Right lobe of liver (tissue), 6 donors: Measurements from ENCODE around the gene ASB9. TPM values are rescaled to one million over a fixed set of nuclear protein-coding genes. Genes with fewer than 3 reads are reported as not detected.
A peak's percentile ranks its signal among the peaks of the same experiment; 100 is the strongest.

Experiments used
- ATAC-seq, 4 donors: fragments of 200-7000 bp; cut with Tn5 transposase; one replicate each; pipeline ENCODE4 v1.9.1; 2020; ENCODE audit warnings: mild to moderate bottlenecking in 4 of 4, moderate library complexity in 4 of 4
- DNase-seq, 3 donors: peaks; one replicate each; pipeline ENCODE4 v3.0.0-alpha.2; 2020
- H3K27ac ChIP-seq, 3 donors: fragments of 200-600 bp; one replicate each; pipeline ENCODE4 v1.8.0; 2022
- H3K27me3 ChIP-seq, 2 donors: fragments of 200-600 bp; one replicate each; pipeline ENCODE4 v1.8.0; 2022
- H3K36me3 ChIP-seq, 4 donors: fragments of 200-600 bp; sonication (generic) in 1 of 4; one replicate each; pipeline versions ENCODE4 v1.5.1 to v1.8.0; 2017 to 2022; ENCODE audit warnings: control low read depth in 1 of 4
- H3K4me1 ChIP-seq, 4 donors: fragments of 200-600 bp; sonication (generic) in 1 of 4; one replicate each; pipeline versions ENCODE4 v1.5.1 to v1.8.0; 2017 to 2022; ENCODE audit warnings: control low read depth in 1 of 4
- H3K4me3 ChIP-seq, 3 donors: fragments of 200-600 bp; one replicate each; pipeline ENCODE4 v1.8.0; 2022
- H3K9me3 ChIP-seq, 4 donors: fragments of 200-600 bp; sonication (generic) in 1 of 4; one replicate each; pipeline versions ENCODE4 v1.5.1 to v1.8.0; 2017 to 2022; ENCODE audit warnings: control low read depth in 1 of 4
- POLR2A ChIP-seq: fragments of 450-650 bp; IDR thresholded peaks from one replicate; pipeline ENCODE4 v1.6.1; 2017; ENCODE audit warnings: antibody characterized with exemption, mild to moderate bottlenecking
- WGBS: methylation state at CpG from one replicate; pipeline ENCODE4 v1.1.6; 2018; ENCODE audit warnings: low coverage, low lambda C conversion rate; ENCODE audit not compliant: insufficient coverage; ENCODE audit errors: missing lambda C conversion rate; 5-methylcytosine and 5-hydroxymethylcytosine counted together
- intact Hi-C, 2 donors: fragments of 100-400 bp; cut with DNase I; formaldehyde crosslinking; loops; one replicate each; pipeline versions ENCODE4 v1.11.2 to v1.14.1; 2022
- long read RNA-seq: library from polyadenylated mRNA; unstranded; transcript quantifications from one replicate; pipeline ENCODE4 v2.0.0, GENCODE V29; 2019
- total RNA-seq, 6 experiments: library from RNA; depleted of rRNA in 2 of 6; stranded (reverse); fragments of >200 nt in 2 of 6; fragmentation: NEBNext Ultra II Directional in 3 of 6; extraction: Animal tissue kit (Norgen Biotek cat#: 25700) in 3 of 6; gene quantifications; one replicate each; pipeline versions ENCODE4 v1.1.0 to v1.2.4, GENCODE V29; 2016 to 2023
- TF ChIP-seq, protein P1 (sequence below), 4 donors: fragments of 200-600 bp in 3 of 4; fragments of 450-650 bp in 1 of 4; IDR thresholded peaks; one replicate each; pipeline versions ENCODE4 v1.5.1 to v1.8.0; 2016 to 2022; ENCODE audit warnings: antibody characterized with exemption in 4 of 4, mild to moderate bottlenecking in 2 of 4
- donor health status: DM: no; HTN: yes; CAD: no.
- donor health status: DM: no; HTN: no; CAD: no.
- donor health status: DM: no; HTN: no; CAD: no.
- donor health status: DM: no; HTN: yes; CAD: no.
- donor health status: DM: no; HTN: yes; CAD: no.

The ASB9 gene, protein sequence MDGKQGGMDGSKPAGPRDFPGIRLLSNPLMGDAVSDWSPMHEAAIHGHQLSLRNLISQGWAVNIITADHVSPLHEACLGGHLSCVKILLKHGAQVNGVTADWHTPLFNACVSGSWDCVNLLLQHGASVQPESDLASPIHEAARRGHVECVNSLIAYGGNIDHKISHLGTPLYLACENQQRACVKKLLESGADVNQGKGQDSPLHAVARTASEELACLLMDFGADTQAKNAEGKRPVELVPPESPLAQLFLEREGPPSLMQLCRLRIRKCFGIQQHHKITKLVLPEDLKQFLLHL
- 1 to 10 TPM; 1.3 to 7.4 (median 3.5) TPM for total RNA-seq
- long read RNA-seq, partial matches to known transcripts: 2 of 3 reads
- long read RNA-seq, other reads (novel, unspliced or antisense): 0 of 3 reads

DNA sequence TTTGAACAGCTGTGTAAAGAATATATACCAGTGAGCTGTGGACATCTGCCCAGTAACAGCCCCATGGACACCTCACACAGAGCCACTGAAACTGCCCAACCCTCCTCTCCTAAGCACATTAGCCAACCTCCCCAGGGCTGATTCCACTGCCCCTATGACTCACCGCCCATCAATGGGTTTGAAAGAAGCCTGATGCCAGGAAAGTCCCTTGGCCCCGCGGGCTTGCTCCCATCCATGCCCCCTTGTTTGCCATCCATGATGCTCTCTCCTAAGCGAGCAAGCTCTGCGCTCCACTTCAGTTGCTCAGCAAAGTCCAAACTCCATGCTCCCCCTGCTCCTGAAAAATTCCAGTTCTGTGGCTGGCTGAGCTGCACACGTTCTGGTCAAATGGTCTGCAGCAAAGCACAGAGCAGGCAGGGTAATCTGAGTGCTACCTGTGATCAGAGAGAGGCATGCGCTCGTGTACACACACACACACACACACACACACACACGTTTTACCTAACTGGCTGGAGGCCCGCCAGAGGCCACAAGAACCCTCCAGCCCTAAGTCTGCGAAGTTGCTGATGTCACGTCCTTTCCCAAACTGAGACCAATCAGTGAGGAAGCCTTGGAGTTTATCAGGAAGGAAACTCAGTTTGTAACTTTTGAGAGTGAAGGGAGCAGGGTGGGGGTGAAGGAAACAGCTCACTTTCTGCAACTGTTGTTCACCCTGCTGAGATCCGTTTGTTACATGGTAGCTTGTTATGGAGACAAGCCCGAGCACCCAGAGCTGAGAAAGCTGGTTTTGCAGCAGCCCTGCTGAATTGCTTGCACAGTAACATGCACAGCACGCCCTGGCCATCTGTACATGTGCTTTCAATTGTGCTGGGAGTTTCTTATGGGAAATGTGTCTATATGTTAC, at the start of gene ASB9:
Gene ASB9, minus strand, starts transcription at position 466 of the 904 bp plus-strand sequence. Its CDS starts 209 bp downstream, at position 257.
- Histone ChIP-seq H3K36me3 (no peaks in the 10 kb centered on the region), H3K9me3 (no peaks in the 10 kb centered on the region), H3K27me3 (no peaks in the 10 kb centered on the region), H3K4me3 (peak within 1 kb of the TSS in 2 of 3 donors; percentile 11 to 41), H3K27ac (peak within 1 kb of the TSS; percentile 29 to 89 (median 82)), H3K4me1 (peaks cover 0 to 13% (median 5%) of the 10 kb centered on the region in 4 donors)
- ATAC-seq: peak; percentile 80 to 92 (median 89)
- peak; percentile 55 for TF ChIP-seq POLR2A
- TF ChIP-seq, protein P1, sequence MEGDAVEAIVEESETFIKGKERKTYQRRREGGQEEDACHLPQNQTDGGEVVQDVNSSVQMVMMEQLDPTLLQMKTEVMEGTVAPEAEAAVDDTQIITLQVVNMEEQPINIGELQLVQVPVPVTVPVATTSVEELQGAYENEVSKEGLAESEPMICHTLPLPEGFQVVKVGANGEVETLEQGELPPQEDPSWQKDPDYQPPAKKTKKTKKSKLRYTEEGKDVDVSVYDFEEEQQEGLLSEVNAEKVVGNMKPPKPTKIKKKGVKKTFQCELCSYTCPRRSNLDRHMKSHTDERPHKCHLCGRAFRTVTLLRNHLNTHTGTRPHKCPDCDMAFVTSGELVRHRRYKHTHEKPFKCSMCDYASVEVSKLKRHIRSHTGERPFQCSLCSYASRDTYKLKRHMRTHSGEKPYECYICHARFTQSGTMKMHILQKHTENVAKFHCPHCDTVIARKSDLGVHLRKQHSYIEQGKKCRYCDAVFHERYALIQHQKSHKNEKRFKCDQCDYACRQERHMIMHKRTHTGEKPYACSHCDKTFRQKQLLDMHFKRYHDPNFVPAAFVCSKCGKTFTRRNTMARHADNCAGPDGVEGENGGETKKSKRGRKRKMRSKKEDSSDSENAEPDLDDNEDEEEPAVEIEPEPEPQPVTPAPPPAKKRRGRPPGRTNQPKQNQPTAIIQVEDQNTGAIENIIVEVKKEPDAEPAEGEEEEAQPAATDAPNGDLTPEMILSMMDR (IDR thresholded peaks at IDR 0.05): no peak
- 21% methylated on average over 11 of the region's 15 CpGs for WGBS
- peak; percentile 71 to 84 (median 83) for DNase-seq
- intact Hi-C loops: no loop called here

DNA sequence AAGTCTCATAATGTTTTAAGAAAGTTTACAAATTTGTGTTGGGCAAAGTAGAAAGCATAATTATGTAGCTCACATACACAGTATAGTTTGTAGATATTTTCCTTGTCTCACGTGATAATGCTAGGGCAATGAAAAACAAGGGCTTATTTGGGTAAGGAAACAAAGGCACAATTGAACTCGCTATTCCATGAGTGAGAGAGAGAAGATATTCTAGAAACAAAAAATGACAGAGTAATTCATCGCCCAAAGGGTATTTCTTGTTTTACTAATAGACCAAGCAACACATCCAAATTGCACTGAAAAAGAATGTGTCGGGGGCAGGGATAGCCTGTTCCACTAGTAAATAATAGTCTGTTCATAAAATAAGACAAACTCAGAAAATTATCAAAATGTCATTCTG, 49.2 kb upstream of the ASB9 start:
- Histone ChIP-seq H3K9me3 (no peaks in the 10 kb centered on the region), H3K36me3 (peaks cover 0 to 3% (median 0%) of the 10 kb centered on the region in 4 donors), H3K27me3 (no peaks in the 10 kb centered on the region), H3K4me1 (no peaks in the 10 kb centered on the region), H3K4me3 (no peak overlapping the region), H3K27ac (no peak overlapping the region)
- ATAC-seq (no peak), DNase-seq (no peak)
- WGBS: 80% methylated on average over 4 of the region's 4 CpGs
- intact Hi-C loops: no loop called here
- TF ChIP-seq POLR2A: no peak
- TF ChIP-seq, protein P1 (IDR thresholded peaks at IDR 0.05): no peak

DNA sequence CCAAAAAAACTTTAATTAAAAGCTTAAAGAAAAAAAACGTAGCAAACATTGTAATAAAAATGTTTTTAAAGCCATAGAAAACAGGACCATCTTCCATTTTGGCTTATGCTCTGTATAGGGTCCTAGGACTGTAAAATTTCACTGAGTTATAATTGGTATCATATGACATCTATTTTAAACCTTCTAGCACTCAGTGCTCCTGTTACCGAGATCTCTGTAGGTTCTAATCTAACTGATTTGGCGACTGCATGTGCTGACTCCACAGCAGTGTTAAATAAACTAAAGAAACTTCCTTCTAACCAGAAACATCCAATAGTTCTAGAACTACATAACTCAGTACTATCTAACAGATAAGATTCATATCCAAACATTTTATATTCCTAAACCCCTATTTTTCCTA, 45.6 kb upstream of the ASB9 start, which contains the start of gene ASB11:
Gene ASB11, minus strand, starts transcription at position 132 of the 400 bp plus-strand sequence. Its CDS starts 35 bp downstream, at position 97.
- no peaks in the 10 kb centered on the region for H3K4me1 ChIP-seq
- H3K27ac ChIP-seq: no peak within 1 kb of the TSS
- H3K36me3 ChIP-seq: peaks cover 0 to under 1% (median 0%) of the 10 kb centered on the region in 4 donors
- H3K9me3 ChIP-seq: no peaks in the 10 kb centered on the region
- peaks cover 0 to 10% of the 10 kb centered on the region in 2 donors for H3K27me3 ChIP-seq
- no peak within 1 kb of the TSS for H3K4me3 ChIP-seq
- WGBS: 53% methylated on average over 3 of the region's 3 CpGs
- no peak for ATAC-seq
- intact Hi-C loops: no loop called here
- TF ChIP-seq, protein P1 (IDR thresholded peaks at IDR 0.05): no peak
- TF ChIP-seq POLR2A: no peak
- DNase-seq: no peak

DNA sequence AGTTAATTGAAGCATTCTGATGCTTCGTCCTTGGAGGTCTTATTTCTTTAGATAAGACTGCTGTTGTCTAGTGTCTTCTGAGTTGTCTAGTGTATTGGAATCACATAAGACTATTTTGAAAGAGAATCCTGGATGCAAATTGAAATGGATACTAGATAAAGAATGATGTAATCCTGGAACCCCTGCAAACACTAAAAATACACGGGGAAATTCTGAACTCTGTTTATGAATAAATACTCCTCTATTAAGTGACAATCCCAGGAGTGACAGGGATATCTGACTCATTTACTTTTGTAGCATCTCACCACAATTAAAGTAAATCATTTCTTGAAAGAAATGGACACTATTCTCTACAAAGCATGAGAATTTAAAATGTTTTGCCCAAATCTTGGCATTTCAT, 44.6 kb upstream of the ASB9 start:
- Histone ChIP-seq H3K27ac (no peak overlapping the region), H3K36me3 (no peaks in the 10 kb centered on the region), H3K9me3 (no peaks in the 10 kb centered on the region), H3K4me3 (no peak overlapping the region), H3K27me3 (peaks cover 0 to 15% of the 10 kb centered on the region in 2 donors), H3K4me1 (no peaks in the 10 kb centered on the region)
- ATAC-seq (no peak), DNase-seq (no peak)
- no peak for TF ChIP-seq POLR2A
- TF ChIP-seq, protein P1 (IDR thresholded peaks at IDR 0.05): no peak
- intact Hi-C loops: no loop called here
- 29% methylated on average over 2 of the region's 2 CpGs for WGBS
